ENCODE measurements around the gene CCDC112. TPM values are rescaled to one million over a fixed set of nuclear protein-coding genes. Genes with fewer than 3 reads are reported as not detected.

Gene CCDC112
- total and polyA plus RNA-seq, 2 donors from 2014 or later = 3.8 to 6.5 TPM

DNA sequence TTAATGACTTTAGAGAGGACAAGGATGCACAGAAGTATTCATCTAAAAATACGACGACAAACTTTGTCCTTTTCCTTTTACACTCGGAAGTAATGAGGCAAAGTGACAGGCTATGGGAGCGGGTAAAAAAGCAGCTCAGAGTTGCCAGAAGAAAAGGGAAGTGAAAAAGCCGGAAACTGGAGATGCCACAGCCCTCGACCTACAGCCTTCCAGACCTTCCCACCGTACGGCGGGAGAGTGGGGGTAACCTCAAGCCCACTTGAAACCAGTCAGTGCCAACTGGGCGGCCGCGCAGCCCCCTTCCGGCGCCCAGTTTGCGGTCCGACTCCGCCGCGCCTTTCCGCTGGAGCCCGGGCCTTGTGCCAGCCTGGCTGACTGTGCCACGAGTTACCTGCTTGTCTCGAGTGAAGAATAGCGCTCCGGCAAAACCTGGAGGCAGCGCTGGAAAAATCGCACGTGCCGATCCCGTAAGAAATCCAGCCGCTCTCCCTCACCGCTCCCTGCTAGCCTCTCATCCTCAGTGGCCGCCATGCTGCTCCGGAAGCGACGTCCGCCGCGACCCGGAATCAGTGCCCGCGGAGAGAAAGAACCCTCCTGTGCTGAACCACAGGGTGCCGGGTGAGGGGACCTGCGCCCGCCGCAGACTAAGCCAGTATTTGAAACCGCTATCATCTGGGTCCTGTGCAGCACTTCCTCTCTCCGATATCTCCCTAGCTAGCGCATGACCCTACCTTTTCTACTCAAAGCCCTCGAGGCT is 34.0 kb downstream of the CCDC112 start, which contains the start of gene PGGT1B:
TSS of gene PGGT1B (minus strand) at position 557 of the 757 bp plus-strand sequence. CDS start at position 531, 26 bp downstream.
- TF ChIP-seq, protein P1, sequence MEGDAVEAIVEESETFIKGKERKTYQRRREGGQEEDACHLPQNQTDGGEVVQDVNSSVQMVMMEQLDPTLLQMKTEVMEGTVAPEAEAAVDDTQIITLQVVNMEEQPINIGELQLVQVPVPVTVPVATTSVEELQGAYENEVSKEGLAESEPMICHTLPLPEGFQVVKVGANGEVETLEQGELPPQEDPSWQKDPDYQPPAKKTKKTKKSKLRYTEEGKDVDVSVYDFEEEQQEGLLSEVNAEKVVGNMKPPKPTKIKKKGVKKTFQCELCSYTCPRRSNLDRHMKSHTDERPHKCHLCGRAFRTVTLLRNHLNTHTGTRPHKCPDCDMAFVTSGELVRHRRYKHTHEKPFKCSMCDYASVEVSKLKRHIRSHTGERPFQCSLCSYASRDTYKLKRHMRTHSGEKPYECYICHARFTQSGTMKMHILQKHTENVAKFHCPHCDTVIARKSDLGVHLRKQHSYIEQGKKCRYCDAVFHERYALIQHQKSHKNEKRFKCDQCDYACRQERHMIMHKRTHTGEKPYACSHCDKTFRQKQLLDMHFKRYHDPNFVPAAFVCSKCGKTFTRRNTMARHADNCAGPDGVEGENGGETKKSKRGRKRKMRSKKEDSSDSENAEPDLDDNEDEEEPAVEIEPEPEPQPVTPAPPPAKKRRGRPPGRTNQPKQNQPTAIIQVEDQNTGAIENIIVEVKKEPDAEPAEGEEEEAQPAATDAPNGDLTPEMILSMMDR (IDR thresholded peaks at IDR 0.05; ENCODE audit: borderline replicate concordance, extremely low read depth, insufficient read depth) = no peak
- no peaks in the 10 kb centered on the region for H3K9me3 ChIP-seq (ENCODE audit: control insufficient read depth in 2 of 3, insufficient read depth in 1 of 3, low read length in 3 of 3)
- H3K27ac ChIP-seq (ENCODE audit: low read depth in 2 of 2, low read length in 2 of 2) = peak within 1 kb of the TSS; percentile 36 to 71
- H3K4me3 ChIP-seq (ENCODE audit: low read length in 3 of 3) = peak within 1 kb of the TSS; percentile 82 to 97 (median 85)
- no peaks in the 10 kb centered on the region for H3K36me3 ChIP-seq (ENCODE audit: control insufficient read depth in 2 of 3, insufficient read depth in 3 of 3, low read length in 3 of 3)
- H3K27me3 ChIP-seq (ENCODE audit: control insufficient read depth, insufficient read depth, low read length) = no peaks in the 10 kb centered on the region
- H3K9ac ChIP-seq (ENCODE audit: low read length in 3 of 3) = peak within 1 kb of the TSS; percentile 28 to 80 (median 74)
- FAIRE-seq (no peak), DNase-seq (peak; percentile 84 to 91 (median 85))
- peaks cover 0 to 9% (median 8%) of the 10 kb centered on the region in 3 donors for H3K4me1 ChIP-seq (ENCODE audit: control insufficient read depth in 2 of 3, insufficient read depth in 2 of 3, low read depth in 1 of 3, low read length in 3 of 3)
- intact Hi-C loops (cut with DNase I) = no loop called here

DNA sequence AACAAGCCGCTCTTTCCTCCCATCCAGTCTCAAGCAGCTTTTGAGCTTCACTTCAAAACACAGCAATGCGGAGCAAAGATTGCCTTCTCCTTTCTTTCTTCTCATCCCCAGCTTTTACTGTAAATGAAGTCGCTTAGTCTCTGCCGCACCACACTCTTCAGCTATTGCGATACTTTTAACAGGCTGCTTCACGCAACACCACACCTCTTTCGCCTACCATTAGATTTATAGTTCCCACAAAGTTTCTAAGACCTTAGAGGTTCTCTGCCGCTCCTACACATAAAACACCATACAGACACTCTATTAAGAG is 34.5 kb downstream of the CCDC112 start:
- Histone ChIP-seq H3K4me3 (ENCODE audit: low read length in 3 of 3) (peak overlapping the region; percentile 82 to 97 (median 85)), H3K27ac (ENCODE audit: low read depth in 2 of 2, low read length in 2 of 2) (no peak overlapping the region), H3K27me3 (ENCODE audit: control insufficient read depth, insufficient read depth, low read length) (no peaks in the 10 kb centered on the region), H3K36me3 (ENCODE audit: control insufficient read depth in 2 of 3, insufficient read depth in 3 of 3, low read length in 3 of 3) (no peaks in the 10 kb centered on the region), H3K9me3 (ENCODE audit: control insufficient read depth in 2 of 3, insufficient read depth in 1 of 3, low read length in 3 of 3) (no peaks in the 10 kb centered on the region), H3K9ac (ENCODE audit: low read length in 3 of 3) (peak overlapping the region; percentile 28 to 76 (median 74)), H3K4me1 (ENCODE audit: control insufficient read depth in 2 of 3, insufficient read depth in 2 of 3, low read depth in 1 of 3, low read length in 3 of 3) (peaks cover 0 to 9% (median 8%) of the 10 kb centered on the region in 3 donors)
- DNase-seq = peak in 2 of 5 donors; percentile 24 to 76
- no peak for FAIRE-seq
- intact Hi-C loops (cut with DNase I) = no loop called here
- TF ChIP-seq, protein P1 (IDR thresholded peaks at IDR 0.05; ENCODE audit: borderline replicate concordance, extremely low read depth, insufficient read depth) = no peak

DNA sequence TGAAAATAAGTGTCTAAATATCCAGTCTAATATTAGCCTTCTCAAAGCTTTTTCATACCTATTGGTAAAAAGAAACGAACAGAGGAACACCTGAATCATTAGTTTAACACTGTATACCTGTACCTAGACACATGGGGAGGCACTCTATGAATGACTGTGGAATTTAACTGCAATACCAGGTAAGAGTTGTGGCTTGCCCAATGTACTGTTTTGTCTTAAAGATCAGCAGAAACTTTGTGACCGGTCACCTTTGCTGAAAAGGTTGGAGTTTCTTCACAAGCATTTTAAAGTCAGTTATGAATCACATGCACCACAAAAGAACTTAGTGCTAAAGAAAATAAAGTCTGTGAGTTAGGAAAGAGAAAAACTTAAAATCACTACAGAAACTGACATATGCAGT is 36.2 kb downstream of the CCDC112 start:
- Histone ChIP-seq H3K4me1 (ENCODE audit: control insufficient read depth in 2 of 3, insufficient read depth in 2 of 3, low read depth in 1 of 3, low read length in 3 of 3) (peaks cover 0 to 12% (median 8%) of the 10 kb centered on the region in 3 donors), H3K27ac (ENCODE audit: low read depth in 2 of 2, low read length in 2 of 2) (no peak overlapping the region), H3K36me3 (ENCODE audit: control insufficient read depth in 2 of 3, insufficient read depth in 3 of 3, low read length in 3 of 3) (no peaks in the 10 kb centered on the region), H3K4me3 (ENCODE audit: low read length in 3 of 3) (no peak overlapping the region), H3K9ac (ENCODE audit: low read length in 3 of 3) (no peak overlapping the region), H3K27me3 (ENCODE audit: control insufficient read depth, insufficient read depth, low read length) (no peaks in the 10 kb centered on the region), H3K9me3 (ENCODE audit: control insufficient read depth in 2 of 3, insufficient read depth in 1 of 3, low read length in 3 of 3) (no peaks in the 10 kb centered on the region)
- no peak for DNase-seq
- intact Hi-C loops (cut with DNase I) = no loop called here
- no peak for FAIRE-seq
- TF ChIP-seq, protein P1 (IDR thresholded peaks at IDR 0.05; ENCODE audit: borderline replicate concordance, extremely low read depth, insufficient read depth) = no peak

All from kidney (tissue), 14 donors.